ENCODE measurements around the gene CTDP1.
"Not testable (repeated sequence)": the region's sequence is repeated elsewhere in the genome, so short reads cannot be mapped to it uniquely, and the experiment has no call there.

Gene CTDP1

GRCh38 chr18:79702906-79703305 is 23.3 kb downstream of the CTDP1 start:
- DNase-seq (ENCODE audit: low read depth in 2 of 2): no peak

- DNase-seq (ENCODE audit: low read depth in 2 of 2): no peak
Measured at GRCh38 chr18:79704631-79705030, 25.0 kb downstream of the CTDP1 start.

GRCh38 chr18:79705272-79705671 is 25.7 kb downstream of the CTDP1 start:
- DNase-seq (ENCODE audit: low read depth in 2 of 2): no peak

GRCh38 chr18:79706006-79706405 is 26.4 kb downstream of the CTDP1 start:
- DNase-seq (ENCODE audit: low read depth in 2 of 2): no peak

GRCh38 chr18:79706658-79707057 is 27.1 kb downstream of the CTDP1 start:
- no peak for DNase-seq (ENCODE audit: low read depth in 2 of 2)

- DNase-seq (ENCODE audit: low read depth in 2 of 2): no peak
Measured at GRCh38 chr18:79707239-79707638, 27.6 kb downstream of the CTDP1 start.

GRCh38 chr18:79707671-79708070 is 28.1 kb downstream of the CTDP1 start:
- DNase-seq (ENCODE audit: low read depth in 2 of 2): no peak

GRCh38 chr18:79708412-79708811 is 28.8 kb downstream of the CTDP1 start:
- no peak for DNase-seq (ENCODE audit: low read depth in 2 of 2)

GRCh38 chr18:79712206-79712857 is 32.7 kb downstream of the CTDP1 start:
- DNase-seq (ENCODE audit: low read depth in 2 of 2): no peak

- no peak for DNase-seq (ENCODE audit: low read depth in 2 of 2)
Measured at GRCh38 chr18:79713341-79713740, 33.7 kb downstream of the CTDP1 start.

GRCh38 chr18:79714531-79715240 is 35.1 kb downstream of the CTDP1 start:
- DNase-seq (ENCODE audit: low read depth in 2 of 2): no peak

- no peak for DNase-seq (ENCODE audit: low read depth in 2 of 2)
Measured at GRCh38 chr18:79715280-79715679, 35.7 kb downstream of the CTDP1 start.

- DNase-seq (ENCODE audit: low read depth in 2 of 2): no peak
Measured at GRCh38 chr18:79717059-79717458, 37.5 kb downstream of the CTDP1 start.

- no peak for DNase-seq (ENCODE audit: low read depth in 2 of 2)
Measured at GRCh38 chr18:79717555-79718074, 38.0 kb downstream of the CTDP1 start.

- no peak for DNase-seq (ENCODE audit: low read depth in 2 of 2)
Measured at GRCh38 chr18:79718126-79718525, 38.5 kb downstream of the CTDP1 start.

GRCh38 chr18:79718878-79719477 is 39.4 kb downstream of the CTDP1 start:
- DNase-seq (ENCODE audit: low read depth in 2 of 2): no peak

GRCh38 chr18:79719478-79720358 is 40.1 kb downstream of the CTDP1 start:
- not testable (repeated sequence) for DNase-seq (ENCODE audit: low read depth in 2 of 2)

- DNase-seq (ENCODE audit: low read depth in 2 of 2): no peak
Measured at GRCh38 chr18:79720359-79720733, 40.7 kb downstream of the CTDP1 start.

- no peak for DNase-seq (ENCODE audit: low read depth in 2 of 2)
Measured at GRCh38 chr18:79723036-79723435, 43.4 kb downstream of the CTDP1 start.

- DNase-seq (ENCODE audit: low read depth in 2 of 2): no peak
Measured at GRCh38 chr18:79723628-79724027, 44.0 kb downstream of the CTDP1 start.

- no peak for DNase-seq (ENCODE audit: low read depth in 2 of 2)
Measured at GRCh38 chr18:79724299-79725080, 44.9 kb downstream of the CTDP1 start.

Measured in stimulated activated CD8-positive, alpha-beta memory T cell treated with anti-CD3 and anti-CD28 coated beads, Interleukin-15, amount 100 ng/mL, for 4 hours (primary cell).